Common myeloid progenitor, CD34-positive (primary cell): ENCODE results near the gene PNPLA1.

Source experiments
- CTCF ChIA-PET: fragments of 350-600 bp; sonication (Branson Sonifier 250); formaldehyde crosslinking; loops from one replicate; lab custom pipeline; 2021; ENCODE audit warnings: antibody characterized with exemption; lab: Charles Lee
- POLR2A ChIA-PET: fragments of 350-600 bp; sonication (Branson Sonifier 250); formaldehyde crosslinking; loops from one replicate; lab custom pipeline; 2021; ENCODE audit warnings: antibody characterized with exemption; lab: Charles Lee
- DNase-seq, 3 donors: peaks; one replicate each; pipeline versions ENCODE4 v3.0.0 to v3.0.0-alpha.2; 2013
- H3K27ac ChIP-seq, 2 experiments: 1 replicate in 1 of 2; 2 replicates in 1 of 2; pipeline ENCODE4 v1.7.0; 2013; ENCODE audit warnings: inconsistent platforms in 2 of 2, low read length in 2 of 2, mild to moderate bottlenecking in 2 of 2, low read depth in 1 of 2, moderate library complexity in 1 of 2; ENCODE audit not compliant: severe bottlenecking in 2 of 2, insufficient read depth in 1 of 2, poor library complexity in 1 of 2
- H3K27me3 ChIP-seq, 5 experiments: replicated peaks in 2 of 5; 1 replicate in 3 of 5; 2 replicates in 2 of 5; pipeline versions ENCODE4 v1.6.1 to v1.7.0; 2013; ENCODE audit warnings: low read length in 4 of 5, mild to moderate bottlenecking in 2 of 5, moderate library complexity in 2 of 5, inconsistent platforms in 1 of 5; ENCODE audit not compliant: insufficient read depth in 5 of 5, control insufficient read depth in 4 of 5
- H3K36me3 ChIP-seq, 4 experiments: 1 replicate in 2 of 4; 2 replicates in 2 of 4; pipeline versions ENCODE4 v1.6.1 to v1.7.0; 2013; ENCODE audit warnings: low read length in 3 of 4, control low read depth in 1 of 4, mild to moderate bottlenecking in 1 of 4; ENCODE audit not compliant: control insufficient read depth in 4 of 4, insufficient read depth in 4 of 4
- H3K4me1 ChIP-seq, 4 experiments: 1 replicate in 3 of 4; 2 replicates in 1 of 4; pipeline versions ENCODE4 v1.6.1 to v1.7.1; 2013; ENCODE audit warnings: low read length in 3 of 4, mild to moderate bottlenecking in 3 of 4, control low read depth in 1 of 4, inconsistent platforms in 1 of 4, moderate library complexity in 1 of 4; ENCODE audit not compliant: control insufficient read depth in 4 of 4, insufficient read depth in 4 of 4; ENCODE audit errors: control extremely low read depth in 1 of 4
- H3K4me3 ChIP-seq, 7 experiments: 1 replicate in 4 of 7; 2 replicates in 3 of 7; pipeline versions ENCODE4 v1.5.1 to v1.7.0; 2013; ENCODE audit warnings: mild to moderate bottlenecking in 7 of 7, low read length in 6 of 7, moderate library complexity in 6 of 7, inconsistent platforms in 2 of 7, low read depth in 2 of 7, control low read depth in 1 of 7; ENCODE audit not compliant: insufficient read depth in 4 of 7, control insufficient read depth in 1 of 7; ENCODE audit errors: extremely low read depth in 1 of 7
- H3K9me3 ChIP-seq, 5 experiments: 1 replicate in 4 of 5; 2 replicates in 1 of 5; pipeline versions ENCODE4 v1.6.1 to v1.7.1; 2013; ENCODE audit warnings: low read length in 4 of 5, mild to moderate bottlenecking in 2 of 5, inconsistent platforms in 1 of 5, low read depth in 1 of 5, moderate library complexity in 1 of 5; ENCODE audit not compliant: control insufficient read depth in 4 of 5, insufficient read depth in 2 of 5; ENCODE audit errors: control extremely low read depth in 1 of 5
- WGBS: methylation state at CpG from one replicate; pipeline ENCODE4 v1.1.5; 2013; ENCODE audit not compliant: insufficient coverage; 5-methylcytosine and 5-hydroxymethylcytosine counted together

The PNPLA1 gene

GRCh38 chr6:36245572-36246061 is 24.2 kb upstream of the PNPLA1 start:
- DNase-seq, result peak in 2 of 3 donors; percentile 41 to 63
- 30% methylated on average over 8 of the region's 8 CpGs for WGBS
- CTCF ChIA-PET, result interaction anchor here (0.8 to 1.3 kb wide), 3 partner anchors 12 to 123 kb away, joined by 3 read pairs; no protein-coding TSS in a partner anchor
- Histone ChIP-seq H3K4me1 (peaks cover 2 to 41% (median 26%) of the 10 kb centered on the region in 4 experiments), H3K27me3 (no peaks in the 10 kb centered on the region), H3K9me3 (no peaks in the 10 kb centered on the region), H3K4me3 (no peak overlapping the region), H3K36me3 (no peaks in the 10 kb centered on the region), H3K27ac (no peak overlapping the region)
- POLR2A ChIA-PET, result interaction anchor here (0.6 kb wide), 1 partner anchor 11 kb away, joined by 3 read pairs; no protein-coding TSS in a partner anchor

- WGBS, result 89% methylated on average over 21 of the region's 22 CpGs
- H3K4me3 ChIP-seq, result no peak overlapping the region
- H3K36me3 ChIP-seq, result no peaks in the 10 kb centered on the region
- ChIA-PET POLR2A (no interaction called here), CTCF (interaction anchor here (1.3 kb wide), 1 partner anchor 124 kb away, joined by 3 read pairs; no protein-coding TSS in a partner anchor)
- H3K27me3 ChIP-seq, result no peaks in the 10 kb centered on the region
- DNase-seq, result no peak
- H3K4me1 ChIP-seq, result peaks cover 2 to 35% (median 22%) of the 10 kb centered on the region in 4 experiments
- H3K27ac ChIP-seq, result no peak overlapping the region
- no peaks in the 10 kb centered on the region for H3K9me3 ChIP-seq
Measured at GRCh38 chr6:36246506-36247268, 23.2 kb upstream of the PNPLA1 start.

GRCh38 chr6:36247693-36248092 is 22.2 kb upstream of the PNPLA1 start:
- Histone ChIP-seq H3K36me3 (no peaks in the 10 kb centered on the region), H3K27ac (no peak overlapping the region), H3K4me3 (no peak overlapping the region), H3K27me3 (no peaks in the 10 kb centered on the region), H3K9me3 (no peaks in the 10 kb centered on the region), H3K4me1 (peaks cover 2 to 31% (median 17%) of the 10 kb centered on the region in 4 experiments)
- no peak for DNase-seq
- ChIA-PET POLR2A (no interaction called here), CTCF (no interaction called here)
- WGBS, result 92% methylated on average over 4 of the region's 6 CpGs

- no peaks in the 10 kb centered on the region for H3K27me3 ChIP-seq
- CTCF ChIA-PET, result interaction anchor here (1.4 kb wide), 1 partner anchor 16 kb away, joined by 3 read pairs; no protein-coding TSS in a partner anchor
- peaks cover 2 to 31% (median 17%) of the 10 kb centered on the region in 4 experiments for H3K4me1 ChIP-seq
- H3K9me3 ChIP-seq, result no peaks in the 10 kb centered on the region
- DNase-seq, result no peak
- no peaks in the 10 kb centered on the region for H3K36me3 ChIP-seq
- WGBS, result no CpG with 5 or more reads among the region's 1 CpG
- H3K4me3 ChIP-seq, result no peak overlapping the region
- POLR2A ChIA-PET, result no interaction called here
- no peak overlapping the region for H3K27ac ChIP-seq
Measured at GRCh38 chr6:36248980-36249379, 20.9 kb upstream of the PNPLA1 start.

GRCh38 chr6:36249536-36249935 is 20.3 kb upstream of the PNPLA1 start:
- DNase-seq, result no peak
- Histone ChIP-seq H3K4me1 (peaks cover 2 to 31% (median 17%) of the 10 kb centered on the region in 4 experiments), H3K36me3 (no peaks in the 10 kb centered on the region), H3K27ac (no peak overlapping the region), H3K27me3 (no peaks in the 10 kb centered on the region), H3K4me3 (no peak overlapping the region), H3K9me3 (no peaks in the 10 kb centered on the region)
- ChIA-PET CTCF (interaction anchor here (1.4 kb wide), 1 partner anchor 16 kb away, joined by 3 read pairs; no protein-coding TSS in a partner anchor), POLR2A (no interaction called here)
- WGBS, result 100% methylated on average over 3 of the region's 5 CpGs

GRCh38 chr6:36252005-36252404 is 17.9 kb upstream of the PNPLA1 start:
- 93% methylated on average over 2 of the region's 2 CpGs for WGBS
- CTCF ChIA-PET, result no interaction called here
- Histone ChIP-seq H3K4me1 (peaks cover 0 to 16% (median 4%) of the 10 kb centered on the region in 4 experiments), H3K27ac (no peak overlapping the region), H3K36me3 (no peaks in the 10 kb centered on the region), H3K27me3 (no peaks in the 10 kb centered on the region), H3K4me3 (no peak overlapping the region), H3K9me3 (no peaks in the 10 kb centered on the region)
- POLR2A ChIA-PET, result no interaction called here
- DNase-seq, result no peak

GRCh38 chr6:36263390-36264000 is 6.4 kb upstream of the PNPLA1 start:
- ChIA-PET POLR2A (no interaction called here), CTCF (no interaction called here)
- Histone ChIP-seq H3K4me3 (no peak overlapping the region), H3K4me1 (no peaks in the 10 kb centered on the region), H3K36me3 (no peaks in the 10 kb centered on the region), H3K27ac (no peak overlapping the region), H3K9me3 (peaks cover 0 to 9% (median 7%) of the 10 kb centered on the region in 5 experiments), H3K27me3 (peaks cover 0 to 5% (median 0%) of the 10 kb centered on the region in 5 experiments)
- 89% methylated on average over 7 of the region's 9 CpGs for WGBS
- no peak for DNase-seq
